GM21423 (cell line): Measurements from ENCODE around the gene EVI2B.
"Not testable (repeated sequence)": the region's sequence is repeated elsewhere in the genome, so short reads cannot be mapped to it uniquely, and the experiment has no call there.

Experiments
- ATAC-seq: cut with Tn5 transposase; IDR thresholded peaks from one replicate; pipeline ENCODE4 v1.9.1; 2021; ENCODE audit warnings: mild to moderate bottlenecking, moderate library complexity; ENCODE audit not compliant: unreplicated experiment

Gene EVI2B, protein sequence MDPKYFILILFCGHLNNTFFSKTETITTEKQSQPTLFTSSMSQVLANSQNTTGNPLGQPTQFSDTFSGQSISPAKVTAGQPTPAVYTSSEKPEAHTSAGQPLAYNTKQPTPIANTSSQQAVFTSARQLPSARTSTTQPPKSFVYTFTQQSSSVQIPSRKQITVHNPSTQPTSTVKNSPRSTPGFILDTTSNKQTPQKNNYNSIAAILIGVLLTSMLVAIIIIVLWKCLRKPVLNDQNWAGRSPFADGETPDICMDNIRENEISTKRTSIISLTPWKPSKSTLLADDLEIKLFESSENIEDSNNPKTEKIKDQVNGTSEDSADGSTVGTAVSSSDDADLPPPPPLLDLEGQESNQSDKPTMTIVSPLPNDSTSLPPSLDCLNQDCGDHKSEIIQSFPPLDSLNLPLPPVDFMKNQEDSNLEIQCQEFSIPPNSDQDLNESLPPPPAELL

DNA sequence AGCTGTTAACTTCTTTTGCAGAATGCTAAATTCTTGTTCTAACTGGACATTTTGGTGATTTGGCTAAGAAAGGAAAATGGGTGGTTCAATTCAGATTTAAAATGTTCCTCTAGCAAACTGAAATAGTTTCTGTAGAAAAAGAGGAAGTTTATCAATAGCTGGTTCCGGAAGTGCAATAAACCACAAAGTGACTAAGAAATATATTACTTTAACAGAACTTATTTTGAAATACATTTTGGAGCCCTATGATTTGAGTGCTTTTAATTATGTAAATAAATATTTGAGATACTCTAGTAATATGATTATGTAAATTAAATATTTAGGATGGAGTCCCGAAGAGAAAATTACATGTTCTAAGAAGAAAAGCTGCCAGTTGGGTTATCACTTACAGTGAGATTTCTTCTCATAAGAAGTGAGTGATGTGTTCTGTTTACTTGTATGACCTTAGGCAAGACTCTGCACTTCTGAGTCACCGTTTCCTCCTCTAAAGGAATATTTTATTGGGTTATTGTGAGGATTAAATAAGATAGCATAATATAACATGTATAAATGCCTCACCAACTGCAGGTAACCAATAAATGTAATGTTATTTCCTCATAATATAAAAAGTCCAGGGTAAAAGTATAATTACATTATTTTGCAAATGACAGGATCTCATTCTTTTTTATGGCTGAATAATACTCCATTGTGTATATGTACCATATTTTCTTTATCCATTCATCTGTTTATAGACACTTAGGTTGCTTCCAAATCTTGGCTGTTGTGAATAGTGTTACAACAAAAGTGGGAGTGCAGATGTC lies at the start of gene EVI2B:
EVI2B (minus strand) TSS at position 73 of the 800 bp plus-strand sequence. CDS start 8,445 bp downstream, outside the sequence.
- no peak for ATAC-seq

DNA sequence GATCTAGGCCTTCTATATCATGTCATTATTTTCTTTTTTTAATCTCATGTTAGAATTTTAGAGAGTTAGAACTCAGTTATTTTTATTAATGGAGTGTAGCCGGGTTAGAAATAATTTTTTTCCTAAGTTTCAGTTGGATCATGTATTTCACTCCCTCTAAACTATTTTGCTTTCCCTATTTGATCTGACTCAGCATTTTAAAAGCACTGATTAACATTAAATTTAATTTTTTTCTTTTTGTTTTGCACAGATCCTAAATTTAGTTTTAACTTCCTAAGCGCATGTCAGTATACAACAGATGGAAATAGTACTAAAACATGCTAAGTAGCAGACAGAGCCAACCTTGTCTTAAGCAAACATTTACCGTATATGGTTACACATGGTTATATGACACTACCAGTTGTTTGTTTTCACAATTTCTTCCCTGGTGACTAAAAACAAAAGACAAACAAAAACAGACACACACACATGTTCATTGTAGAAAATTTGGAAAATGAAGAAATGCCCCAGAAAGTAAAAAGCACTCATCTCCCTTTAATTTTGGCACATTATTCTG lies 44.1 kb upstream of the EVI2B start:
- no peak for ATAC-seq

DNA sequence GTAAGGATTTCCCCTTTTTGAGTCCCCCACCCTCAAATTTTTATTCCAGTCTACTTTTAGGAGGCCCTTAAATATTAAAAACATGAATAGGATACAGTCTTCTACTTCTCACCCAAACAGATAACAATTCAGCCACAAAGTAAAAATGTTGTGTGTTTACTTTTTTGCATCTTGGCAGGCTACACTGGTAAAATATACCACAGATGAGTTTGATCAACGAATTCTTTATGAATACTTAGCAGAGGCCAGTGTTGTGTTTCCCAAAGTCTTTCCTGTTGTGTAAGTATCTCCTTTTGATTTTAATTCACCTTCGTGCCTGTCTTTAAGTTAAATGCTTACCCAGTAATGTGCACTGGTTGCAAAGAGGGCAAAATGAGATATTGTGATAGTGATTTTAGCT lies 43.2 kb upstream of the EVI2B start:
- no peak for ATAC-seq

DNA sequence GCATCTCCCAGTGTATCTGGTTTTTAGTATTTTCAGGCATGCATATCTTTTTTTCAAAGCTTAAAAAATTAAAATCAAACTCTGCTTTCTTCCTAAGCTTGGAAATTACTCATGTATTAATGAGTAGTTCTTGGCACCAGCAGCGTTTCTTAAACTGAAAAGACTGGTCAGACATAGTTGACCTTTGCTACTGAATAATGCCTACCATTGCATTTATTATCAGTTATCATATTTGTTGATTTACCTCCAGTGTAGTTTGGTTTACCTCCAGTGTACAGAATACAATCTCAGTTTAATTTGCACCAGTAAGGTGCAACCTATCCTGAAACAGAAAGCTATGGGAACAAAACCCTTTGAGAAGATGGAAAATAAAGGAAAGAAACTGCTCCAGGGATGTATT lies 42.1 kb upstream of the EVI2B start:
- no peak for ATAC-seq

DNA sequence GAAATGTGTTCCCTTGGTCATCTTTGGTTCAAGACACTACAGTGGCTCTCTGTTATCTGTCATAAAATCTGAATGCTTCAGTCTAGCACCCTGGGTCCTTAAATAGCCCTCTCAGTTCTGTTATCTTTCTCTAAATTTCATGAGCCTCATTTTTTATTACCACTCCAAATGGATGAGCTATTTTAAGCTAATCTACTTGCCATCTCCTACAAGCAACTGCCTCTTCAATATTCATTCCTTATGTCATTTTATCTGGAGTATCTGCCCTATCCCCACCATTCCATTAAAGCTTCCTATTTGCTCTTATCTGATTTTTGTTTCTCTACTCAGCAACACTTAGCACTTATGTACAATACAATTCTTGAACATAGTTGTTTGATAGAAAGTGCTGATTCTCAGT lies 35.6 kb upstream of the EVI2B start:
- no peak for ATAC-seq

DNA sequence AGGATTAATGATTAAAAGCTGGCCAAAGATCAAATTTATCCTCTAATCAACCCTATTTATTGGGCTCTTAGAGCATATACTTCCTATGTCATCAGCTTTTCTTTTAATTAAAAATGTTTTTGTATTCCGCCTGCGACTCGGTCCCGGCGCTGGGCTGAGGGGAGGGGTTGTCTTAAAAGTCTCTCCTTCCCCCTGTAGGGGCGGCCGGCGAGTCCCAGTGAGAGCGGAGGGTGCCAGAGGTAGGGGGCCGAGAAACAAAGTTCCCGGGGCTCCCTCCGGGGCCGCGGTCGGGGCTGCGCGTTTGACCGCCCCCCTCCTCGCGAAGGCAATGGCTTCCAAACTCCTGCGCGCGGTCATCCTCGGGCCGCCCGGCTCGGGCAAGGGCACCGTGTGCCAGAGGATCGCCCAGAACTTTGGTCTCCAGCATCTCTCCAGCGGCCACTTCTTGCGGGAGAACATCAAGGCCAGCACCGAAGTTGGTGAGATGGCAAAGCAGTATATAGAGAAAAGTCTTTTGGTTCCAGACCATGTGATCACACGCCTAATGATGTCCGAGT lies 31.4 kb upstream of the EVI2B start:
- not testable (repeated sequence) for ATAC-seq

DNA sequence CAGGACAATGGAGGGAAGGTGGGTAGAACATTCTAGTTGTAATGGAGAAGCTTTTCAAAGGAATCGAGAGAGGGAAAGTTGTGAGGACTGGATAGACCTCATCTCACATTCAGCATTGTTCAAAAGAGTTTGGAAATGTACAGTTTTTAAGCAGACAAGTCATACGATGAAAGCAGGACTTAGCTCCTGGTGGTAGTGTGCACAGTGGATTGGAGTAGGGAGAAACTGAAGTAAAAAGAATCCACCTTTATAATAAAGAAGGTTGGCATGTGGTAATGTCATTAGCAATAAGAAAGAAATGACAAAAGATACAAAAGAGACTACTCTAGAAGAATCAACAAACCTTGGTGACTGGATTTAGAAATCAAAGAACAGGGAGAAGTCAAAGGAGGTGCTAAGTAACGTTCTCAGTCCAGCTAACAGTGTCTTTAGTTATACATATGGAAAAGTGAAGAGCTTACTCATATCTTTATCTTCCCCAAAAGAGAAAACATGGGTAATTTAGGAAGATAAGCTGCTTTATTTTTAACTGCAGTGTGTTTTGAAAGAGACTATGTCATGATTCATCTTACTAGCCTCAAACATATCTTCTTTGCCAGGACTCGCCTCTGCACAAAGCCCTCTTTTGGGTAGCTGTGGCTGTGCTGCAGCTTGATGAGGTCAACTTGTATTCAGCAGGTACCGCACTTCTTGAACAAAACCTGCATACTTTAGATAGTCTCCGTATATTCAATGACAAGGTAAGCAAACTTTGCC lies 26.2 kb upstream of the EVI2B start:
- no peak for ATAC-seq

DNA sequence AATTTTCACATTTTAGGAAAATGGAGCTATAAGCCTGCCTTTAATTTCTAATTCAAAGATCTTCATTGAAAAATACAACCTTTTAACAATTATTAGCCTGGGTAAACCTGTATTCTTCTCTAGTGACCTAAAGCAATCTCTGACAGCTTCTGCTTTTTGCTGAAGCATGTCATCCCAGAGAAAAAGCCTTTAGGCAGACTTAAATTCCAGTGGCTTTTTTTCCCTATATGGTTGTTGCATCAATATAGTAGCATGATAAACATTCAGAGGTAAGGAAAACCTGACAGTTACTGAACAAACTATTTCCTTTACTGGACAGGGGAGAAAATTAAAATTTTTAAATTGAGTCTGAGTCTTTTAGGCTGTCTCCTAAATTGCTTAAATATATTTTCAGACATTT lies 15.4 kb upstream of the EVI2B start:
- ATAC-seq, result no peak

DNA sequence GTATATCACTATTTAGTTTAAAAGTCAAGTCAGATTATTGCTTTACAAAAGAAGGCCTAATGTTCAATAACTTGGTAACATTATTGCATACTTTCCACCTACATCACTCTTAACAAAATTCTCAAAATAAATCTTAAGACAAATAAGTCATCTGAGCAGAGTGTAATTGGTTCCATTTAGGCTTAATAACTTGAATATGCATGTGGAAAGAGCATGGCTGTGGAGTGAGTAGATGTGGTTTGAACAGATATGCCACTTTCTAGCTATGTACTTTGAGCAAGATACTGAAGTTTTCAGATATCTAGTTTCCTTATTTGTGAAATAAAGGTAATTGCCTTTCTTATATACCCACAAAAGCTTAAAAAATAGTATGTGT lies 14.3 kb upstream of the EVI2B start:
- ATAC-seq, result no peak

DNA sequence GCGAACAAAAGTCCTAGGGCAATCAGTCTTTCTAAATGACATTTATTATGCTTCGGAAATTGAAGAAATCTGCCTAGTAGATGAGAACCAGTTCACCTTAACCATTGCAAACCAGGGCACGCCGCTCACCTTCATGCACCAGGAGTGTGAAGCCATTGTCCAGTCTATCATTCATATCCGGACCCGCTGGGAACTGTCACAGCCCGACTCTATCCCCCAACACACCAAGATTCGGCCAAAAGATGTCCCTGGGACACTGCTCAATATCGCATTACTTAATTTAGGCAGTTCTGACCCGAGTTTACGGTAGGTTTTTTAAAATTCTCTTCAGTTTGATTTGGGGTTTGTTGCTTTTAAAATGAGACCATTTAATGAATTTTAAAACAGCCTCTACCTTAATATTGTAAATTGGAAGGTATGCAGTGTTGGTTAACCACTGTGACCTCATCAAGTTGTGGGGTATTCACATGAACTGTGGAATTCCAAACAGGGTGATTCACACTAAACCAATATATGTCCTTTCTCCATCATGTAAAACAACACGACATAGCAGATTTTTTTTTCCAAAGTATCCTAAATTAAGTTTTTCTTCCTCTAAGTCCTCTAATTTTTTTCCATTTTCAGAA lies 13.8 kb upstream of the EVI2B start:
- ATAC-seq, result no peak

DNA sequence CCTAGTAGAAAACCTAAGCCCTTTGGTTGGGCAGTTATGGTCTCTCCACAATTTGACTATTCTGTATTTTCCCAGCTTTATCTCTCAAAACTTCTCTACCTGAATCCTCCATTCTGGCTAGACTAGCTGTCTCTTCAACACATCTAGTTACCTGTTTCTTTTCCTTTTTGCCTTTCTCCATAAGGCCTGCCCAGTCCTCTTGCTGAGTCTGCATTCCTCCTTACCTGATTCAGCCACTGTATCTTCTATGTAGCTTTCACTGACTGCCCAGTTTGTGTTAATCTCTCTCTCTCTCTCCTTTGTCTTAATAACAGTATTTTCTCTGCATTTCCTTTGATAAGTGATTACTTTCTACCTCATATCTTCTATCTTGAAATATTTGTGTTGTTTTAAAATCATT lies 9.7 kb upstream of the EVI2B start:
- no peak for ATAC-seq

DNA sequence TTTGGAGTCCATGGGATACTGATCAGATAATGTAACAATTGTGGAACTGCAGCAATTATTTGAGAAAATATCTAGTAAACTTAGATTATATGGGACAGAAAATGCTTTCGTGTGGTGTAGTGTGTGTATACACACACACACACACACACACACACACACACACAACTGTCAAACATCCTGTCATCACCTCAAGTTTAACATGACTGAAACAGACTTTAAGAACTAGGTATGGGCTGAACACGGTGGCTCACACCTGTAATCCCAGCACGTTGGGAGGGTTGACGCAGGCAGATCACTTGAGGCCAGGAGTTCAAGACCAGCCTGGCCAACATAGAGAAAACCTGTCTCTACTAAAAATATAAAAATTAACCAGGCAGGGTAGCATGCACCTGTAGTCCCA lies 8.1 kb upstream of the EVI2B start:
- ATAC-seq, result no peak

DNA sequence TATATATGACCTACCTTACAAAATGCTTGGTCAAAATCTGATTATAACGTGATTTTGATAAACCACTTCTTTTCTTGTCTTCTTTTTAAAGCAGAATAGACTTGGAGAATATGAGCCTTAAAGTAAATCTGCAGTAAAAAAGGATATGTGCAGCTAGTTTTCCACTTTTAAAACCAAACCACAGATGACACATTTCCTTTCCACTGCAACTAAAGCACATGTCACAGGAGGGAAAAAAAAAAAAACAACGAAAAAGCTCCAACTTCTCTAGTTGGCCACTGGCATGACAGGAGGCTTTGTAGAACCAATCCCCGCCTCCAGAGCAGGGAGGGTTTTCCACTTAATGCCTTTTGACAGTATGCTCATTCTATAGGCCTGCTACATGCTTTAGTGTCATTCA lies 7.6 kb upstream of the EVI2B start, which contains the start of gene EVI2A:
EVI2A (minus strand) TSS at position 142 of the 400 bp plus-strand sequence. CDS start 2,609 bp downstream, outside the sequence.
- ATAC-seq, result no peak

DNA sequence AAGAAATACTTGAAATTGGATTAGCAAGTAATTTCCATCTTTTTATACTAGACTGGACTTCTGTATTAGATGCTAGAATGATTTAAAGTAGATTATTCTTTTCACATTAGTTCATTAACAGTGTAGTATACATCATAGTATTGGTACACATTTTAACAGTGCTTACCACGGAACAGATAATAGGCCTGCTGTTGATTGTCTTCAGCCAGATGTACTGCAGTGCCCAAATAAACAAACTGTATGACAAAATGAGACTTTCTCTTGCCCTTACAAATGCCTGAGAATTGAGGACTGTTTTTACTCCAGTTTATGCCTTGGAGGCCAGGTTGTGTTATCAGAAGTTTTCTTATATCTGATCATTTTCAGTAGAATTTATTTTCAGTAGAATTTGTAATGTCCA lies 6.9 kb upstream of the EVI2B start:
- no peak for ATAC-seq

DNA sequence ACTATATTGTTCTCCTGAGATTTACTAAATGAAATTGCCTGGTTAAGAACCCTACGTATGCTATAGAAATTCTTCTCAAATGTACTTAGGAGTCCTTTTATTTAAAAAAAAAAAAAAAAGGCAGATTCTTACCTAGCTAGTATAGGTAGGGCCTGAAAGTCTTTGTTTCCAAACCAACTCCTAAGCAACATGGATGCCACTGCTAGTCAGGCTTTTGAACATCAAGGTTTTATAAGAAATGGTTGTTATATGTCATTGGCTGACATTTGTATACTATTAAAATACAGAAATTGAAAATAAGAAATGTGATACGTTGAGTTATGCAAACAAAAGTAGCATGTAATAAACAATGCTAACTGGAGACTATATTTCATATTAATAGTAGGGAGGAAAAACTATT lies 6.4 kb upstream of the EVI2B start:
- no peak for ATAC-seq

DNA sequence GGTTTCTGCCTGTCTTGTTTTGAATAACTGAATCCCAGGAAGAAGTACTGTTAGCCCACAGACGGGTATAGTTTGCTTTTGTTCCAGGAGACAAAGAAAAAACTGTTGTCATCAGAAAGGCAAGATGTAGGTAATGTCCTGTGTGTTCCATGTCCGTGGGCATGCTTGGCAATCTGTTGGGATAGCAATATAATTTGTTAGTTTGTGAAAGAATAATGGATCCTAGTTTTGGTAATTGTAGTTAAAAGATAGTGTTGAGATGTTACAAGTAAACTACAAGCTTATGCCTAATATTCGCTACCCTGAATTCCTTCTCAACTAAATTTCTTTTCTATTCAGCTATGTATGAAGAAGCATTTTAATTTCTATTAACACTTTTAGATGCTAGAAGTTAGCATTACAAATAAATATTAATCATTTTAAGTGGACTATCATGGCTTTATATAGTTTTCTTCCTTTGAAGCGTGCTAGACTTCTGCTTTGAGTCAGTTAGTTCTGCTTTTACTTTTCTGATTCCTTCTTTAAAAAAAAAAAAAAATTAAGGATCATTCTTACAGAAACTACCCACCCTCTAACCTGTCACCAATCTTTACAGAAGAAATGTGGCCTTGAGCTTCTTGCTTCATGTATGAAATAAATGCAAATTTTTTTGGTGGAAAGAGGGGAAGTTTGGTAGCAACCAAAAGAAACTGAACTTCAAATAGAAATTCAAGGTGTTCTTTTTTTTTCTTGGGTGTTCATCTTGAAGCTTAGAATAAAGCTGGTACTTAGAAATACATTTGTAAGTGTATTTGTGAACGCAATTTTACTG lies 5.2 kb upstream of the EVI2B start:
- ATAC-seq, result no peak

DNA sequence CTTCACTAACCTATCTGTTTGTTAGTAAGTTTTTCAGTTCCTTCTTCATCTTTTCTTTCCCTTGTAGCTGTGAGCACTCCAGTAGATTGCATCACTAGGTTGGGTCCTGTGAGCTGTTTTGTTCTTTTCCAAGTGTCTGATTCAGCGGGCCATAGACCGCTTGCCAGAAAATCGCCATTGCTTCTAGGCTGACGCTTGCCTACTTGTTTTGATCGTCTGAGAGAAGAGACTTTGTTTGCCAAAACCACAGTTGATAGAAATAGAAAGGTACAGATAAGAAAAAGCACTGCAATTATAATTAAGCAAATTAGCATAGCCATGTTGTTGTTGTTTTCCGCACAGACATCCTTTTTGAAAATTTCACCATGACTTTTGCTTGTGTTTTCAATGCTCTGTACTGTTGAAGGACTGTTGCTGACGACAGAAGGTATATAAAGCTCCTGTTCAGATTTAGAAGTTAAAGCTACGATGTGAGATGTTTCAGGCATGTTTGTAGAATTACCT lies 4.5 kb upstream of the EVI2B start:
- peak; percentile 31 for ATAC-seq

DNA sequence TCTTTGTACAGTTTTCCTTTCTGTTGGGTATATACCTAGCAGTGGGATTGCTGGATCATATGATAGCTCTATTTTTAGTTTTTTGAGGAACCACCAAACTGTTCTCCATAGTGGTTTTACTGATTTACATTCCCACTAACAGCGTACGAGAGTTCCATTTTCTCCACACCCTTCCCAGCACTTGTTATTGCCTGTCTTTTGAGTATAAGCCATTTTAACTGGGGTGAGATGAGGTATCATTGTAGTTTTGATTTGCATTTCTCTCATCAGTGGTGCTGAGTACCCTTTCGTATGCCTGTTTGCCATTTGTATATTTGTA lies 887 bp upstream of the EVI2B start:
- ATAC-seq, result no peak

DNA sequence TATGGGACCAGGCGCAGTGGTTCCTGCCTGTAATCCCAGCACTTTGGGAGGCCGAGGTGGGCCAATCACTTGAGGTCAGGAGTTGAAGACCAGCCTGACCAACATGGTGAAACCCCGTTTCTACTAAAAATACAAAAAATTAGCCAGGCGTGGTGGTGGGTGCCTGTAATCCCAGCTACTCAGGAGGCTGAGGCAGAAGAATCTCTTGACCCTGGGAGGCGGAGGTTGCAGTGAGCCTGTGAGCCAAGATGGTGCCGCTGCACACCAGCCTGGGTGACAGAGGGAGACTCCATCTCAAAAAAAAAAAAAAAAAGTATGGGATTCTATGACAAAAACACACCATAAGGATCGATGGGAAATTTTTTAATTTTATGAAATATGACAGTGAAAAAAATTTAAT lies 1.6 kb downstream of the EVI2B start:
- ATAC-seq, result not testable (repeated sequence)
